HG03139 (cell line): ENCODE results near the gene SEC24A.
"Not testable (repeated sequence)": the region's sequence is repeated elsewhere in the genome, so short reads cannot be mapped to it uniquely, and the experiment has no call there.

Experiments used
- ATAC-seq: cut with Tn5 transposase; IDR thresholded peaks from one replicate; pipeline ENCODE4 v1.9.1; 2021; ENCODE audit not compliant: unreplicated experiment

SEC24A gene

GRCh38 chr5:134738963-134739661, 90.5 kb downstream of the SEC24A start:
- no peak for ATAC-seq

DNA sequence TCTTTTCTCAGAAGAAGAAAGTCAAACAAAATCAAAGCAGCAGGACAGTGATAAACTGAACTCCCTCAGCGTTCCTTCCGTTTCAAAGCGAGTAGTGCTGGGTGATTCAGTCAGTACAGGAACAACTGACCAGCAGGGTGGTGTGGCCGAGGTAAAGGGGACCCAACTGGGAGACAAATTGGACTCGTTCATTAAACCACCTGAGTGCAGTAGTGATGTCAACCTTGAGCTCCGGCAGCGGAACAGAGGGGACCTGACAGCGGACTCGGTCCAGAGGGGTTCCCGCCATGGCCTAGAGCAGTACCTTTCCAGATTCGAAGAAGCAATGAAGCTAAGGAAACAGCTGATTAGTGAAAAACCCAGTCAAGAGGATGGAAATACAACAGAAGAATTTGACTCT, 92.5 kb downstream of the SEC24A start:
- no peak for ATAC-seq

DNA sequence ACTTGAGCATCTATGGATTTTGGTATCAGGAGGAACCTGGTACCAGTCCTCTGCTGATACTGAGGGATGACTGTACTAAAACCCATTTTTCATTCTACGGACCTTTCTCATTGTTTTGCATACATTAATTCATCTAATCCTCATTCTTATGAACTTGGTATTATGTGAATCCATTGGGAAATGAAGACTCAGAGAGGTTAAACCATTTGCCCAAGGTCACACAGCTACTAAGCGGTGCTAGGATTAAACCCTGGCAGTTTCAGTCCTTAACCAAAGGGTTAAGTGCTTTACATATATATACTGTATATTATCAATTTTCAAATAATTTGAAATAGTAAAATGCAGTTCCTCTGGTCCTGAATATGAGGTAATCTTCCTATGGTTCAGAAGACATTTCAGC, 93.5 kb downstream of the SEC24A start:
- no peak for ATAC-seq

- ATAC-seq = no peak
These were observed 100.8 kb downstream of the SEC24A start for GRCh38 chr5:134749415-134749814.

DNA sequence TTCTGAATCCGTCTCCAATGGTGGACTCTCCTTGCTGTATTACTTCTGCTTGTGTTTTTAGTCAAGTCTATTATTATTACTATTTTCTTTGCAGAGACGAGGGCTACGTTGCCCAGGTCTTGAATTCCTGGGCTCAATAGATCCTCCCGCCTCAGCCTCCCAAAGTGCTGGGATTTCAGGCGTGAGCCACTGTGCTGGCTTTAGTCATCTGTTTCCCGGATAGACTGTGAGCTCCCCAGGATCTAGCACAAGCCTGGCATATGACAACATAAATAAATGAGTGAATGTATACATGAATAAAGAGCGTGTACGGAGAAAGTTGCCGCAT, 109.6 kb downstream of the SEC24A start:
- ATAC-seq = no peak

DNA sequence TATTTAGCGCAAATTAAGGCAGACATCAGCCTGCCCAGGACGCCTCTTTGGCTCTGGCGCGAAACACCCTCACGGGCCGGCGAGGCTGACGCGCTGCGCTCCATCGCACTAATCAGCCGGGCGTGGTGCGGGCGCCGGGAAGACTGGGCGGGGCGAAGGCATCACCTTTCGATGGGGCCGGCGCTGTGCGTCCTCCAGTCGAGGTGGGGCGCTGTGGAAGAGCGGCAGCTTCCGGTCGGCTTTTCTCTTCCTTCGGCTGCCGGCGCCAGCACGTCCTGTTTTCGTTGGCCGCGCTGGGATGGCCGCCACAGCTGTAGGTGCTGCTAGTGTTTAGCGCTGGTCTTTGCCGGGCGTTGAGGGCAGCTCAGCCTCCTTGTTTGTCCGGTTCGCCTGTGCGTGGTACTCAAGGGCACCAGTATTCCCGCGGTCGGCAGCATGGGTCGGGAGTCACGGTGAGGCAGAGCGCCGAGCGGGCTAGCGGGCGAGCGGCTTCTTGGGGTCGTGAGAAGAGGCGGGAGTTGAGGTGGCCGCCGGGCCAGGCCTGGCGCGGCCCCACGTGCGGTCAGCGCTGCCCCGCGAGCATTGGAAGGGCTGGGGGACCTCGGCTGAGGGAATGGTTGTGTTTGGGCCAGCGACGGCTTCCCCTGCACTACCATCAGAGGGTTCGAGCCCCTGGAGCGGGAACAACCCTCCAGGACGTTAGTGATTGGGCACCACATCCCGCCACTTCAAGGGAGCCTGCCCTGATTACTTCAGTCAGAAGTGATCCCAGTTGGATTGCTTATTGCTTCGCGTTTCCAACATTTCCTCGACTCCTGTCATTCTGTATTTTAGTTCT, 110.1 kb downstream of the SEC24A start, which contains the start of gene DDX46:
TSS of gene DDX46 (plus strand) at position 276 of the 838 bp plus-strand sequence. CDS start at position 436, 160 bp downstream.
- peak; percentile 99 for ATAC-seq

GRCh38 chr5:134767528-134768291, 119.1 kb downstream of the SEC24A start:
- not testable (repeated sequence) for ATAC-seq

DNA sequence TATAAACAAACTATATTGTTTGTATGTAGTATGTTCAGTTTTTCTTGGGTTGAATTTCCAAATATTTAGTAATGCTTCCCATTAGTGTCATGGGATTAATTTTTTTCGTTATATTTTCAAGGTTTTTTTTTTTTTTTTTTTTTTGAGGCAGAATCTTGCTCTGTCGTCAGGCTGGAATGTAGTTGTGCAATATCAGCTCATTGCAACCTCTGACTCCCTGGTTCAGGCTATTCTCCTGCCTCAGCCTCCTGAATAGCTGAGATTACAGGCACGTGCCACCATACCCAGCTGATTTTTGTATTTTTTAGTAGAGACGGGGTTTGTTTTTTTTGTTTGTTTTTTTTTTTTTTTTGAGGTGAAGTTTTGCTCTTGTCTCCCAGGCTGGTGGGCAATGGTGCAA, 120.6 kb downstream of the SEC24A start:
- no peak for ATAC-seq

GRCh38 chr5:134772461-134773125, 124.0 kb downstream of the SEC24A start:
- no peak for ATAC-seq

- no peak for ATAC-seq
These were observed 128.8 kb downstream of the SEC24A start for GRCh38 chr5:134777366-134777765.
